Spleen (tissue), 7 donors: ENCODE data around the gene ADAM33.

Experiments used
- POLR2A ChIP-seq, 3 donors: fragments of 450-650 bp; IDR thresholded peaks; one replicate each; pipeline ENCODE4 v1.5.1; 2017; ENCODE audit warnings: antibody characterized with exemption in 3 of 3, mild to moderate bottlenecking in 1 of 3
- POLR2AphosphoS5 ChIP-seq, 3 donors: sonication (generic); formaldehyde crosslinking; IDR thresholded peaks; one replicate each; pipeline ENCODE4 v1.5.1; 2017; ENCODE audit warnings: antibody characterized with exemption in 3 of 3
- TF ChIP-seq, protein P1 (sequence below), 11 experiments: fragments of 200-600 bp in 7 of 11; fragments of 450-650 bp in 4 of 11; sonication (generic) in 4 of 11; IDR thresholded peaks in 8 of 11; conservative IDR thresholded peaks in 3 of 11; 1 replicate in 7 of 11; 2 replicates in 4 of 11; pipeline versions ENCODE4 v1.4.0 to v1.8.0; 2016 to 2021; ENCODE audit warnings: antibody characterized with exemption in 11 of 11, inconsistent platforms in 4 of 11, mild to moderate bottlenecking in 1 of 11
- donor health status: DM: no; HTN: no; CAD: no; lungs with moderate emphysema.
- donor health status: DM: no; HTN: no; CAD: no.
- donor health status: DM: no; HTN: no; CAD: no.

DNA sequence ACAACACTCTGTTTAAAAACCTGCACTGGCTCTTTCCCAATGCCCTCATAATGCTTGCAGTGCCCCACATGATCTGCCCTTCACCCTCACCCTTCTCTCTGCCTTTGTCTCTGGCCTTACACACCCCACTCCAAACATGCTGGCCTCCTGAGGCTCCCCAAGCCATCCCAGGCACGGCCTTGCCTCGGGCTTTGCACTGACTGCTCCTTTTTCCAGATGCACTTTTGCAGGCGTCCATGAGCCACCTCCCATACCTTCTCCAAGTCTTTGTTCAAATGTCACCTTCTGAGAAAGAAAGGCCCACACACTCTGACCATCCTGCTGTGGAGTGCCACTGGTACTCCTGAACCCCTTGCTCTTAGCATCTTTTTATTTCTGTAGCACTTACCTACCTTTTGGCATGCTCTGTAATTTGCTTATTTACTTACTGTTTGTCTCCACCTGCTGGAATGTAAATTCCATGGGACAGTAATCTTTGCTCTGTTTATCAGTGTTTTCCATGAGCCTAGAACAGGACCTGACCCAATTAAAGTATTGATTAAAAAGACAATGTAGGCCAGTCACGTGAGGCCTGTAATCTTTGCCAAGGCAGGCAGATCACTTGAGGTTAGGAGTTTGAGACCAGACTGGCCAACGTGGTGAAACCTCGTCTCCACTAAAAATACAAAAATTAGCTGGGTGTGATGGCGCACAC lies 49.4 kb downstream of the ADAM33 start:
- TF ChIP-seq POLR2A (IDR thresholded peaks at IDR 0.05), result no peak
- TF ChIP-seq, protein P1, sequence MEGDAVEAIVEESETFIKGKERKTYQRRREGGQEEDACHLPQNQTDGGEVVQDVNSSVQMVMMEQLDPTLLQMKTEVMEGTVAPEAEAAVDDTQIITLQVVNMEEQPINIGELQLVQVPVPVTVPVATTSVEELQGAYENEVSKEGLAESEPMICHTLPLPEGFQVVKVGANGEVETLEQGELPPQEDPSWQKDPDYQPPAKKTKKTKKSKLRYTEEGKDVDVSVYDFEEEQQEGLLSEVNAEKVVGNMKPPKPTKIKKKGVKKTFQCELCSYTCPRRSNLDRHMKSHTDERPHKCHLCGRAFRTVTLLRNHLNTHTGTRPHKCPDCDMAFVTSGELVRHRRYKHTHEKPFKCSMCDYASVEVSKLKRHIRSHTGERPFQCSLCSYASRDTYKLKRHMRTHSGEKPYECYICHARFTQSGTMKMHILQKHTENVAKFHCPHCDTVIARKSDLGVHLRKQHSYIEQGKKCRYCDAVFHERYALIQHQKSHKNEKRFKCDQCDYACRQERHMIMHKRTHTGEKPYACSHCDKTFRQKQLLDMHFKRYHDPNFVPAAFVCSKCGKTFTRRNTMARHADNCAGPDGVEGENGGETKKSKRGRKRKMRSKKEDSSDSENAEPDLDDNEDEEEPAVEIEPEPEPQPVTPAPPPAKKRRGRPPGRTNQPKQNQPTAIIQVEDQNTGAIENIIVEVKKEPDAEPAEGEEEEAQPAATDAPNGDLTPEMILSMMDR (IDR thresholded peaks at IDR 0.05 in 8 of 11, conservative IDR thresholded peaks at IDR 0.05 in 3 of 11), result no peak
- no peak for TF ChIP-seq POLR2AphosphoS5 (IDR thresholded peaks at IDR 0.05)
